ENCODE measurements around the gene TRIM2.
A peak's percentile ranks its signal among the peaks of the same experiment; 100 is the strongest.

Gene TRIM2

DNA sequence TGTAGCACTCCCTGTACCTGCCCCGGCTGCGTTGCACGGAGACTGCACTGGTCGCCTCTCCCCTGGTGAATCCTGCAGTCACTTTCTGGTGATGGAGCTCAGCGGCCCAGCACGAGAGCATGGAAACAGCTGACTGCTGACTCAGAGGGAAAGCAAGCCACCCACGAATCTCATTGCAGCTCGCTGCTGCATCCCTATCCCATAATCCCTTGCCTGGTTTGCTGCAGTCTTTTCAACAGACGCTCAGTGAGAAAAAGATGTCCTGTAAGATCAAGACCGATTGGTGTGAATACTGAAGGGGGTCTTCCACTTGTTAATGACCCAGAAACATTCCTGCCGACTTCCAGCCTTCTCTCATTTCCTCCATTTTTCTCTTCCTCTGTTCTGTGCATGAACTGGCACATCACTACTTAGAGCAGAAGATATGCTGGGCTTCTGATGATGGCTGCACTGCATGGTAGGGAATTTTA is 52.9 kb downstream of the TRIM2 start:
- TF ChIP-seq, protein P1, sequence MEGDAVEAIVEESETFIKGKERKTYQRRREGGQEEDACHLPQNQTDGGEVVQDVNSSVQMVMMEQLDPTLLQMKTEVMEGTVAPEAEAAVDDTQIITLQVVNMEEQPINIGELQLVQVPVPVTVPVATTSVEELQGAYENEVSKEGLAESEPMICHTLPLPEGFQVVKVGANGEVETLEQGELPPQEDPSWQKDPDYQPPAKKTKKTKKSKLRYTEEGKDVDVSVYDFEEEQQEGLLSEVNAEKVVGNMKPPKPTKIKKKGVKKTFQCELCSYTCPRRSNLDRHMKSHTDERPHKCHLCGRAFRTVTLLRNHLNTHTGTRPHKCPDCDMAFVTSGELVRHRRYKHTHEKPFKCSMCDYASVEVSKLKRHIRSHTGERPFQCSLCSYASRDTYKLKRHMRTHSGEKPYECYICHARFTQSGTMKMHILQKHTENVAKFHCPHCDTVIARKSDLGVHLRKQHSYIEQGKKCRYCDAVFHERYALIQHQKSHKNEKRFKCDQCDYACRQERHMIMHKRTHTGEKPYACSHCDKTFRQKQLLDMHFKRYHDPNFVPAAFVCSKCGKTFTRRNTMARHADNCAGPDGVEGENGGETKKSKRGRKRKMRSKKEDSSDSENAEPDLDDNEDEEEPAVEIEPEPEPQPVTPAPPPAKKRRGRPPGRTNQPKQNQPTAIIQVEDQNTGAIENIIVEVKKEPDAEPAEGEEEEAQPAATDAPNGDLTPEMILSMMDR (IDR thresholded peaks at IDR 0.05; ENCODE audit: insufficient read depth, low read depth, low read length, missing control alignments), result no peak
- no peak overlapping the region for H3K4me3 ChIP-seq (ENCODE audit: low read length)

DNA sequence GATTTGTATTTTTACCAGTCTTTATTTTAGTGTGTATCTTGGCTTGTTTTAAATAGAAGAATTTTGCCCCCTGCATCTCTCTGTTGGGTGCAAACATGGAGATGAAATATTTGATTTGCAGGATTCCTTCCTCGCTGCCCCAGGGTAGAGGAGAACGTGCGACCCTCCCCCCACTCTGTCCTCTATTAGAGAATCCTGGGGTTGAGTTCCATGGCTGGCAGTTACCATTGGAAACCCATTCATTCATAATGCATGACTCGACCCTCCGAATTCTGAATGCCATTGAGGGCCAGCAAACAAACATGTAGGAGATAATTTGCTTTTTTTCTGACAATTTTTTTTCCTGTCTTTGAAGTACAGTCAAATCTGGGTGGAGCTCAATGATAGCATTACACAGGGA is 53.7 kb downstream of the TRIM2 start:
- TF ChIP-seq, protein P1 (IDR thresholded peaks at IDR 0.05; ENCODE audit: insufficient read depth, low read depth, low read length, missing control alignments), result no peak
- H3K4me3 ChIP-seq (ENCODE audit: low read length), result no peak overlapping the region
- no peak for DNase-seq (ENCODE audit: low read depth)

More for the DNA sequence above, 52.9 kb downstream of the TRIM2 start:
- peak; percentile 46 for DNase-seq (ENCODE audit: low read depth)

DNA sequence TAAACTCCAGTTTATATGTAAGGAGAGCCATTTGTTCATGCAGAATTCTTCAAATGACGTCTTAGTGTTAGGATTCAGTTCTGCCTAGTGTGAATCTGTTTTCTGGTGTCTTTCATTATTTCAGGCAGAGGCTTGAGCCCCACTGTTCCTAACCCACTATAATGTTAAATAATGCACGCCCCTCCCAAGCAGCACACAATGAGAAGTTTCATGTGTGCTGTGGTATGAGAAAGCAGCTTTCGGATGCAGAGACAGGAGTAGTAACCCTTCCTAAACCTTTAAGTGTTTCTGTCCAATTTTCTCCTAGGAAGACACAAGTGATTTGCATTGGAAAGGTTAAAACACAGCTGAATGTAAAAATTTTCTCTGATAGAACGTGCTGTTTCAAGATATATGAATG is 54.5 kb downstream of the TRIM2 start:
- TF ChIP-seq, protein P1 (IDR thresholded peaks at IDR 0.05; ENCODE audit: insufficient read depth, low read depth, low read length, missing control alignments), result no peak
- DNase-seq (ENCODE audit: low read depth), result no peak
- no peak overlapping the region for H3K4me3 ChIP-seq (ENCODE audit: low read length)

DNA sequence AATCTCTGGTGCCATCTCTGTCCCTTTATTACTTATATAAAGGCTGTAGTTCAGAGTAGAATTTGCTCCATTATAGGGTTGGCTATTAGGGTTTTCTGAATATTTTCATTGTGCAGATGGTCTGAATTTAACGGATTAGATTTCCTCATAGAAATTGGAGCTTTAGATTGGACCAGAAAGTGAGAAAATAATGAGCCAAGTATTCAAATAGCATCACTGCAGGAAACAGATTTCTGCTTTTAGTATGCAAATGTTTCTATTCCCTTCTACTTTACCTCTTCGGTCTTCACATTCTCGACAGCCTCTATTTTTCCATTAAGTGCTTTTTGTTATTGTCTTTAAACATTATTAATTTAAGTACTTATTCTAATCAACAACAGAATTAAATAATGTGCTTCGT is 55.4 kb downstream of the TRIM2 start:
- TF ChIP-seq, protein P1 (IDR thresholded peaks at IDR 0.05; ENCODE audit: insufficient read depth, low read depth, low read length, missing control alignments), result no peak
- H3K4me3 ChIP-seq (ENCODE audit: low read length), result no peak overlapping the region
- no peak for DNase-seq (ENCODE audit: low read depth)

DNA sequence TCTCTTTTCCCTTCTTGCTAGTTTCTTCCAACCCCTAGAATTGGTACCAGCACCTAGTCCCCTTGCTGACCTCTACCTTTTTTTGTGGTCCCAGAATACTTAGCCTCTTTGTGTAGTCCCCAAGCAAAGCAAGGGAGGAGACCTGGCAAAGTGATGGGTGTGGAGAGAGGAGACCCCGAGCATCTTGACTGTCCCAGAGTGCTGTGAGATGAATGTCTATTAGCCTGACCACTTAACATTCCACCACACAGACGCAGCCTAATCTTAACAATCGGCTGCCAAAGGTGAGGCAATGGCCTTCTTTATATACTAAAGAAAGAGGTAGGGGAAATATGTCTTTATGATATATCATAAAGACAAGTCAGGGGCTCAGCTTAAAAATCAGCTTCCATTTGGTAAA is 55.9 kb downstream of the TRIM2 start:
- H3K4me3 ChIP-seq (ENCODE audit: low read length), result no peak overlapping the region
- DNase-seq (ENCODE audit: low read depth), result no peak
- TF ChIP-seq, protein P1 (IDR thresholded peaks at IDR 0.05; ENCODE audit: insufficient read depth, low read depth, low read length, missing control alignments), result no peak

DNA sequence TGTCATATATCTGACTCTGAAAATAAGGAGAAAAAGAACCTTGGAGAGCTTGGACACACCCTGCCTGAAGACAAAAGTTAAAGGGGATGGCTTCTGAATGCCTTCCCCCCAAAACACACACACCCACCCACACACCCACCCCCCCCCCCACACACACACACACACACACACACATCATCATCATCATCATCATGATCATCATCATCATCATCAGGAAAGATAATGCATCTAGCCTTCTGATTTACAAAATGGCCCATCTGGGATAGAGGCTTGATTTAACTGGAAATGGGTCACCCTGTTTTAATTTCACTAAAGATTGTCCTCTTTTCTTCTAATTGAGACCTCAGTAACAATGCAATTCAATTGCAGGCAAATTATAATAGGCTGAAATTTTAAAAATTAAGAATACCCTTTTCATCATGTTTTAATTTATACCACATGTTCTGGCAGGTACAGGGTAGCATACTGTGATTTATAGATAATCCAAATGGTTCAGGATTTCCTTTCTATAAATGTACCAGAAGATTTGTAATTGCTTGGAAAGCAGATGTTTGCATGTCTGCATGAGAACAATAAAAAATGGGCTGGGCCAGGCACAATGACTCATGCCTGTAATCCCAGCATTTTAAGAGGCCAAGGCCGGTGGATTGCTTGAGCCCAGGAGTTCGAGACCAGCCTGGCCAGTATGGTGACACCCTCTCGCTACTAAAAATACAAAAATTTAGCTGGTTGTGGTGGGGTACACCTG is 56.5 kb downstream of the TRIM2 start:
- TF ChIP-seq, protein P1 (IDR thresholded peaks at IDR 0.05; ENCODE audit: insufficient read depth, low read depth, low read length, missing control alignments), result no peak
- DNase-seq (ENCODE audit: low read depth), result no peak
- H3K4me3 ChIP-seq (ENCODE audit: low read length), result no peak overlapping the region

DNA sequence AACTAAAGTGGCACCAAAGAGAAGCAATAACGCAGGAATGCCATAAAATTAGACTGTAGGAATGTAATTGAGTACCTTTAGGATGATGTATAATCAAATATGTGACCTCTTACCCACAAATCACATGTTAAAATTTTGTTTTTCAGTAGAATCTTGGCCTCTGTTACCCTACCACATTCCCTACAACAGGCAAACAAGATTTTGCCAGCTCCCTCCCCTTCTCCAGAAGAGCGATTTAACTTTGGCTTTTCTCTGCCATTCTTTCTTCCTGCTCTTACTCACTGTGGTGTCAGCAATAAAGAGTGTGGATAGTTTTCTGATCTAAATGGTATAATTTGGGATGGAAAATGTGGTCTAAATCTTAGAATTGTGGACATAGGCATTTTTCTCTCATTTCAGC is 57.2 kb downstream of the TRIM2 start:
- H3K4me3 ChIP-seq (ENCODE audit: low read length), result no peak overlapping the region
- DNase-seq (ENCODE audit: low read depth), result no peak
- TF ChIP-seq, protein P1 (IDR thresholded peaks at IDR 0.05; ENCODE audit: insufficient read depth, low read depth, low read length, missing control alignments), result no peak
